ENCODE results near the gene NAGS.

GRCh38 chr17:43956222-43956621 lies 48.2 kb upstream of the NAGS start:
- TF ChIP-seq POLR2A (IDR thresholded peaks at IDR 0.05; ENCODE audit: low read length) = no peak
- no peak for TF ChIP-seq GATA1 (IDR thresholded peaks at IDR 0.05; ENCODE audit: low read depth, low read length)

Measured in erythroblast (primary cell).